COLO668 (cell line): ENCODE results near the gene QRFP.

Source experiments
- DNase-seq: peaks from one replicate; lab custom pipeline; 2025; ENCODE audit not compliant: unreplicated experiment; lab: John Stamatoyannopoulos, UW

QRFP gene

DNA sequence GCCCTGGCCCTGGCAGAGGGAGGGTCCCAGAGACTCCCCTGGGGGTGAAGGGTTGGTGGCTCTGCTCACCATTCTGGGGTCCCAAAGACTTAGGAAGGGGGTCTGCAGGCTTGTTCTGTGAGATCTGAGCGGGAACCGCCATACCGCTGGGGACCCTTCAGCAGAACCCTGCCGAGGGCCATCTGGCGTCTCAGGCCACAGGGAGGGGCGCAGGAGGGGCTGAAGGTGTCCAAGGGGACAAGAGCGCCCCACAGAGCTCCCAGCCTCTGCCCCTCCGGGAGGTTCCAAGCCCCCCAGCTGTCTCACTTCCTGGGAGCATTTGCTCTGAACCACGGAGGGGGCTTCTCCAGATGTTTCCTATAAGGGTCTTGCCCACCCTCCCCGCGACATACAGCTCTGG, 37.6 kb upstream of the QRFP start:
- no peak for DNase-seq

- no peak for DNase-seq
Observed at GRCh38 chr9:130933114-130934046, 36.8 kb upstream of the QRFP start.

DNA sequence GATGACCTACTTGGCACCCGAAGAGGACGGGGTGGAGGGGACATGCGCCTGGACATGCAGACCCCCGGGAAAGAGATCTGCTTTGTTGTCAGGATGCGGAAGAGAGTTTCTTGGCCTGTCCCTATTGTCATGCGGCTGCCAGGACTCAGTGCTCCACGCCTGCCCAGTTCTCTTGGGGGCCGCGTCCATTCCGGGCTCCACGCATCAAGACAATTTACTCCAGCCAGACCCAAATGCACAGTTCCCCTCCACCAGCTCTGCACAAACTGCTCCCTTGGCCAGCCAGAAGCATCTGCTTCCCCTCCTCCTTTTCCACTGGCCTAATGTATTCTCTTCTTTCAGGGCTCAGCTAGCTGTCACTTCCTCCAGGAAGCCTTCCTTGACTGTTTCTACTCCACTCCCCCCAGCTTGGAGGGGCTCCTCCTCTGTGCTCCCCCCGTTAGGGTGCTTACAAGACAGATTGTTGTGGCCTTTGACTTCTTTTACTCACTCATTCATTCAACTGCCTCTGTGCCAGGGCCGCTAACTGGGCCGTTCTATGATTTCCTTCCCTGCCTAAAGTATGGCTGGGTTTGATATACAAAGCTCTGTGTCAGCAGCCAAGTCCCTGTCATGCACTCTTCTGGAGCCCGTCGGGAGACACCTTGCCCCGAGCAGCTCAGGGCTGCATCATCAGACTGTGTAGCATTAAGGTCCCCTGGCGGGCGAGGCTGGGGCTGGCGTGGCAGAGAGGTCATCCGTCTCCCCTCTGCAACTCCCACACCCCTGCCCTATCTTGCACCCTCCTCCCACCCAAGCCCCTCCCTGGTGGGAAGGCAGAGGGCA, 35.9 kb upstream of the QRFP start:
- DNase-seq, result no peak

GRCh38 chr9:130931508-130932254, 35.1 kb upstream of the QRFP start:
- DNase-seq, result no peak

DNA sequence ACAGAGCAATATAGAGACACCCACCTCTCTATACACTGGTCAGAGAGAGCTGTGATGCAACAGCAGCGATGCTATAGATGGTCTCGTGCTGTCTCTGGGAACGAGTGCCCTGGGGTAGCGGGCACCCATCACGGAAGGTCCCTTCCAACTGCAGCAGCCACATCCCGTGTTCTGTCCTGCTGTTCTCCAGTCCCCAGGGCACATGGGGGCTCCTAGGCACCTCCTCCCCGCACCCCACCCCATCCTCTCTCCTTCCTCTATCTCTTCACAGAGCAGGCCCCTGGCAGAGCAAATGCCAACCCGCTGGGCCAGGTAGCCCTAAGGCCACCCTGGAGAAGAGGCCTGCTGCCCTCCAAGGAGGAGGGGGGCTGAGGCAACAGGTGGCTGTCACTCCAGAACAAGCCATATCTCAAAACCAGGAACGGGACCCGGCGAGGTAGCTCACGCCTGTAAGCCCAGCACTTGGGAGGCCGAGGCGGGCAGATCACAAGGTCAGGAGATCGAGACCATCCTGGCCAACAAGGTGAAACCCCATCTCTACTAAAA, 34.3 kb upstream of the QRFP start:
- no peak for DNase-seq

- no peak for DNase-seq
Observed at GRCh38 chr9:130930132-130930803, 33.7 kb upstream of the QRFP start.

GRCh38 chr9:130929571-130930038, 33.0 kb upstream of the QRFP start:
- DNase-seq, result no peak

- peak; percentile 63 for DNase-seq
Observed at GRCh38 chr9:130927995-130928900, 31.6 kb upstream of the QRFP start.

GRCh38 chr9:130927338-130927737, 30.7 kb upstream of the QRFP start:
- DNase-seq, result no peak

GRCh38 chr9:130925050-130925678, 28.6 kb upstream of the QRFP start:
- DNase-seq, result no peak

- DNase-seq, result no peak
Observed at GRCh38 chr9:130924448-130924788, 27.8 kb upstream of the QRFP start.

- no peak for DNase-seq
Observed at GRCh38 chr9:130923611-130924447, 27.2 kb upstream of the QRFP start.

GRCh38 chr9:130922893-130923610, 26.4 kb upstream of the QRFP start:
- no peak for DNase-seq

GRCh38 chr9:130921989-130922892, 25.6 kb upstream of the QRFP start:
- DNase-seq, result no peak

DNA sequence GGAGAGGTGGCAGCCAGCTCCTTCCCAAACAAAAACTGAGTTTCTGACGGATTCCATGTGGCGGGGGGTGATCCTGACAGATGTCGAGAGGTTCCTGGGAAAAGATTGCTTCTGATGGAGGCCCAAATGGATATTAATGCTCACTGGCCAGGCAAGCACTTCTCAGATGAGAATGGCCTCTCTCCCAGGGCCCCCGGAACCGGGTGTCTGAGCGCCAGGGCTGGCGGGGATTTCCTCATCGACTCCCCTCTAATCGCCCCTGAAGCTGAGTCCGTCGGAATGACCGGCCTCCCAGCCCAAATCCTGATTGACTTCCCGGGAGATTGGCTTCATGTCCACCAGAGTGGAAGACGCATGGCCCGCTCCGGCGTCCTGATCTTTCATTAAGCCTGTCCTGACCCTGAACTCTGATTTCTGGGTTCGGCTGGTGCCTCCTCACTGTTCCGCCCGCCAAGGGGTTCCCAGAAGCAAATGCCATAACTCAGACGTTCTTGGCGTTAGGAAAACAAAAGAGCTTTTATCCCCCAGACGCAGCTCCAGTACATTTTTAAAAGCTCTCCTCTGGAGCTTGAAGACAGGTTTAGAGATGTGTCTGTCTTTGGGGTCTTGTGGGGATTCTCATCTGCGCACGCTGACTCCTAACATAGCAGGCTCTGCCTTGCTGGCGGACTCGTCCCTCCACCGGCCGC, 24.8 kb upstream of the QRFP start:
- no peak for DNase-seq

DNA sequence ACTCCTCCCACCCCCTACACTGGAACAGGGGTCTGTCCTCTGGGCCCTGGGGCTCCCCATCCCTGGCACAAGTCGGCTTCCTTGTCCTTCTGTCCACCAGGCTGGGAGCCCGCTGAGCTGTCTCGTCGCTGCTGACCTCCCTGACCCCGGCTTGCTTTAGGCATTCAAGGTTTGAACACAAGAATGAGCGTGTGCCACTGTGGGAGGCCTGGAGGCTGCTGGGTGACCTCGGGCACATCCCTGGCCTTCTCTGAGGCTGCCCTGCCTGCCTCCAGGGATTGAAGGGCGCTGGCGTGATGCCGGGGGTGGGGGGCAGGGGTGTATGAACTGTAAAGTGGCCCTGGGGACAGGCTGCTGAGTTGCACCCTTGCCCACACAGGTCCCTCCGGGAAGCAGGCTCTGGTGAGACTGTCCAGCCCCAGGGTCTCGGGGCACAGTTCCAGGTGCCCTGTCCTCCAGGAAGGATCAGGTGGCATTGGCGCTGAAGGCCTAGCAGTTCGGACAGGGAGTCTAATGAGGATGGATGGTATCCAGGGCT, 24.2 kb upstream of the QRFP start:
- no peak for DNase-seq
